Mammary epithelial cell (primary cell): Measurements from ENCODE around the gene ABTB1.

Experiments
- CTCF ChIP-seq, 2 donors: IDR thresholded peaks in 1 of 2; conservative IDR thresholded peaks in 1 of 2; 2 replicates each; pipeline ENCODE4 v1.5.1; 2011 to 2012; ENCODE audit warnings: inconsistent platforms in 2 of 2, low read length in 2 of 2, mild to moderate bottlenecking in 2 of 2, control low read depth in 1 of 2, low read depth in 1 of 2; ENCODE audit not compliant: insufficient read depth in 1 of 2; ENCODE audit errors: extremely low read depth in 1 of 2
- EZH2 ChIP-seq: IDR thresholded peaks from 2 replicates; pipeline ENCODE4 v1.6.1; 2012; ENCODE audit warnings: low read length, inconsistent platforms, borderline replicate concordance

- TF ChIP-seq CTCF (conservative IDR thresholded peaks at IDR 0.05 in 1 of 2, IDR thresholded peaks at IDR 0.05 in 1 of 2; ENCODE audit: extremely low read depth in 1 of 2, insufficient read depth in 1 of 2, low read depth in 1 of 2, low read length in 2 of 2) (no peak), EZH2 (no peak)
Observed at GRCh38 chr3:127660621-127661251, 12.0 kb upstream of the ABTB1 start.
